Measurements from ENCODE around the gene GKN1.

DNA sequence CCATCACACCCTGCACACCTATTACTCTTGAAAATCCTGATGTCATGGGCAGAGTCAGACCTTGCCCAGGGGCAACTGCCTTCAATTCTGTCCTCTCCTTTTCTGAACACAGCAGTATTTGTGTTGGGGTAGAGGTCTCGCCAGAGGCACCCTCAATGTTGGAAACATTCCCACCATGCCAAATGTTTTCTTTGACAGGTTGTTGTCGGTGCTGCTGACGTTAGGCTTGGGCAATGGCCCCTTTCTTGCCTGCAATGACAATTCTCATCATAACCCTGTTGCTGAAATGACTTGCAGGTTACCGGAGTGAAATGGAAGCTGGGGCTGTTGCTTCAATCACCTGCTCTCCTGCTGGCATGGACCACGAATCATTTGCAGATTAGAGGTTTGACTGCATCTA, 17.9 kb downstream of the GKN1 start:
- TF ChIP-seq, protein P1, sequence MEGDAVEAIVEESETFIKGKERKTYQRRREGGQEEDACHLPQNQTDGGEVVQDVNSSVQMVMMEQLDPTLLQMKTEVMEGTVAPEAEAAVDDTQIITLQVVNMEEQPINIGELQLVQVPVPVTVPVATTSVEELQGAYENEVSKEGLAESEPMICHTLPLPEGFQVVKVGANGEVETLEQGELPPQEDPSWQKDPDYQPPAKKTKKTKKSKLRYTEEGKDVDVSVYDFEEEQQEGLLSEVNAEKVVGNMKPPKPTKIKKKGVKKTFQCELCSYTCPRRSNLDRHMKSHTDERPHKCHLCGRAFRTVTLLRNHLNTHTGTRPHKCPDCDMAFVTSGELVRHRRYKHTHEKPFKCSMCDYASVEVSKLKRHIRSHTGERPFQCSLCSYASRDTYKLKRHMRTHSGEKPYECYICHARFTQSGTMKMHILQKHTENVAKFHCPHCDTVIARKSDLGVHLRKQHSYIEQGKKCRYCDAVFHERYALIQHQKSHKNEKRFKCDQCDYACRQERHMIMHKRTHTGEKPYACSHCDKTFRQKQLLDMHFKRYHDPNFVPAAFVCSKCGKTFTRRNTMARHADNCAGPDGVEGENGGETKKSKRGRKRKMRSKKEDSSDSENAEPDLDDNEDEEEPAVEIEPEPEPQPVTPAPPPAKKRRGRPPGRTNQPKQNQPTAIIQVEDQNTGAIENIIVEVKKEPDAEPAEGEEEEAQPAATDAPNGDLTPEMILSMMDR (IDR thresholded peaks at IDR 0.05), result no peak
- TF ChIP-seq EP300 (IDR thresholded peaks at IDR 0.05) (no peak), POLR2A (IDR thresholded peaks at IDR 0.05) (no peak)

Data from gastroesophageal sphincter (tissue), 3 donors.